A172 (cell line): ENCODE data around the gene BRCA1. TPM values are rescaled to one million over a fixed set of nuclear protein-coding genes. Genes with fewer than 3 reads are reported as not detected.
A peak's percentile ranks its signal among the peaks of the same experiment; 100 is the strongest.
"Not testable (repeated sequence)": the region's sequence is repeated elsewhere in the genome, so short reads cannot be mapped to it uniquely, and the experiment has no call there.

Experiments
- DNase-seq: peaks from one replicate; pipeline ENCODE4 v3.0.0-alpha.2; 2015; ENCODE audit warnings: low spot score
- total RNA-seq: library from RNA; depleted of rRNA; stranded (reverse); fragments of >200 nt; shearing (Covaris generic); gene quantifications from 2 replicates; pipeline ENCODE4 v1.2.3, GENCODE V29; 2014; rRNA removed

The BRCA1 gene
- total RNA-seq, 1 experiment from 2014 or later, result 46.0 TPM

GRCh38 chr17:43003542-43004172 lies 121.5 kb downstream of the BRCA1 start:
- peak; percentile 80 for DNase-seq

- not testable (repeated sequence) for DNase-seq
Measured at GRCh38 chr17:43000894-43001293, 124.3 kb downstream of the BRCA1 start.

- no peak for DNase-seq
Measured at GRCh38 chr17:42999003-42999525, 126.1 kb downstream of the BRCA1 start.

DNA sequence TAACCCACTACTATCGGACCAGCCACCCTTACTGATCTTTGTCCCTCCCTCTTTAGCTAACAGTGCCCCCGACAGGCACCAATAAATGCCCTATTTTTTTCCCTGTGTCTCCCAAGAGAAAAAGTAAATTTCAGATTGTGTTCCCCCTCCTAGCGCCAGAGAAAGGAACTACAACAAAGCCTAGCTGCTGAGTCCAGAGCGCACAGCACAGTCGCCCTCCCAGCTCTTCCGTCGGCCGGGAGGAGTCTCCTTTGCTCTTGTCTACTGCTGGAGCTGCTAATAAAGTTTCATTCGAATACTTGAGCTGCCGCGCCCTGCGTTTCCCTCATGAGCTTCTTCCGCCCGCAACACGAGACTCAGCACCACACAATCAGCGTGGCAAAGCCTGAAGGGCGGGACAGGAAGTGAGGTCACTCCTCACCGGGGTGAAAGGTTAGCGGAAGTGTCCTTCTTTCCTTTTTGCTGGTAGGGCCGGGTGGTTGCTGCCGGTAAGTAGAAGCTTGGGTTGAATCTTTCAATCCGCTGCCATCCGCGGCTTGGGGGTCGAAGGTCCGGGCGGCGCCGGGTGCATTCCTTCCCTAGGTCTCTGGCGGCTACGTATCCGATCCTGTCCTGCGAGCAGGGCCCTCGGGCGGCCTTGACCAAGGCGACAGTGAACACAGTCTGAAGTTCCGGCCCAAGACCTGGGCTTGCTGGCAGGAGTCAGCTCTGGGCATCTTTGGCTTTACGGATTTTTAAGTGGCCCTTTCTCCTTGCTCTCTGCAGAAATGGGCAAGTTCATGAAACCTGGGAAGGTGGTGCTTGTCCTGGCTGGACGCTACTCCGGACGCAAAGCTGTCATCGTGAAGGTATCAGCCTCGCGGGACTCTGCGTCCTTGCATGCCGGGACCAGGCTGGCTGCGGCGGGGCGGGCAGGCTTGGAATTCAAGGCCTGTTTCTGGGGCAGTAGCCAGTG lies 126.9 kb downstream of the BRCA1 start, which contains the start of gene RPL27:
Gene RPL27 (plus strand): TSS at position 436 of the 955 bp plus-strand sequence. CDS start 332 bp downstream, at position 768.
- peak; percentile 100 for DNase-seq

- DNase-seq, result no peak
Measured at GRCh38 chr17:42997390-42997983, 127.7 kb downstream of the BRCA1 start.

Other genes starting within 250 kb of the BRCA1 start
- not detected in 2 replicates for gene G6PC1, start 224.6 kb downstream of the BRCA1 start, total RNA-seq
- 37.4 and 42.1 TPM in 2 replicates for gene AARSD1, start 160.9 kb downstream of the BRCA1 start, total RNA-seq
- gene PTGES3L, start 145.3 kb downstream of the BRCA1 start, total RNA-seq, result 0.41 and 0.43 TPM in 2 replicates
- 7.4 and 8.5 TPM in 2 replicates for gene RUNDC1, start 144.8 kb downstream of the BRCA1 start, total RNA-seq
- 1,148 and 1,169 TPM in 2 replicates for gene RPL27, start 126.9 kb downstream of the BRCA1 start, total RNA-seq
- 79.5 and 84.2 TPM in 2 replicates for gene IFI35, start 118.6 kb downstream of the BRCA1 start, total RNA-seq
- 362 and 414 TPM in 2 replicates for gene VAT1, start 103.0 kb downstream of the BRCA1 start, total RNA-seq
- gene RND2, start 100.1 kb downstream of the BRCA1 start, total RNA-seq, result 0.05 TPM in 1 of 2 replicates, not detected in the other
- gene NBR1, start 45.9 kb upstream of the BRCA1 start, total RNA-seq, result 81.9 and 93.0 TPM in 2 replicates
- 4.9 and 5.3 TPM in 2 replicates for gene TMEM106A, start 86.5 kb upstream of the BRCA1 start, total RNA-seq
- gene CCDC200, start 103.3 kb upstream of the BRCA1 start, total RNA-seq, result not detected in 2 replicates
- gene RNU2-1, start 108.6 kb upstream of the BRCA1 start, total RNA-seq, result not detected in 2 replicates